Measurements from ENCODE around the gene MYCBP2. TPM values are rescaled to one million over a fixed set of nuclear protein-coding genes. Genes with fewer than 3 reads are reported as not detected.

Gene MYCBP2
- total RNA-seq, 4 donors from 2014 or later = 115 to 165 (median 131) TPM

- WGBS, 2 donors = 100% methylated on average over 1 of the region's 1 CpG
- H3K27me3 ChIP-seq = no peaks in the 10 kb centered on the region
- no peaks in the 10 kb centered on the region for H3K9me3 ChIP-seq
- H3K27ac ChIP-seq = no peak overlapping the region
- intact Hi-C loops (cut with DNase I) = no loop called here
- TF ChIP-seq CTCF (IDR thresholded peaks at IDR 0.05) (no peak), POLR2A (IDR thresholded peaks at IDR 0.05) (no peak)
- peaks cover 16 to 19% of the 10 kb centered on the region in 2 donors for H3K36me3 ChIP-seq
- no peak for DNase-seq
- H3K4me1 ChIP-seq = no peaks in the 10 kb centered on the region
- no peak overlapping the region for H3K4me3 ChIP-seq (replicated peaks in 1 of 3)
These were observed 264.8 kb downstream of the MYCBP2 start for GRCh38 chr13:77062097-77062496.

GRCh38 chr13:77061362-77061761, 265.5 kb downstream of the MYCBP2 start:
- Histone ChIP-seq H3K4me3 (replicated peaks in 1 of 3) (no peak overlapping the region), H3K4me1 (peaks cover 0 to 7% of the 10 kb centered on the region in 2 donors), H3K27ac (no peak overlapping the region), H3K9me3 (no peaks in the 10 kb centered on the region), H3K36me3 (peaks cover 16 to 17% of the 10 kb centered on the region in 2 donors), H3K27me3 (no peaks in the 10 kb centered on the region)
- 95 to 96% methylated on average over 2 of the region's 2 CpGs for WGBS, 2 donors
- no peak for DNase-seq
- TF ChIP-seq CTCF (IDR thresholded peaks at IDR 0.05) = no peak
- TF ChIP-seq POLR2A (IDR thresholded peaks at IDR 0.05) = no peak
- intact Hi-C loops (cut with DNase I) = no loop called here

- intact Hi-C loops (cut with DNase I) = no loop called here
- WGBS, 2 donors = 92 to 95% methylated on average over 3 of the region's 3 CpGs
- H3K36me3 ChIP-seq = peaks cover 3 to 14% of the 10 kb centered on the region in 2 donors
- no peaks in the 10 kb centered on the region for H3K9me3 ChIP-seq
- H3K4me3 ChIP-seq (replicated peaks in 1 of 3) = no peak overlapping the region
- no peaks in the 10 kb centered on the region for H3K27me3 ChIP-seq
- H3K4me1 ChIP-seq = peaks cover 0 to 10% of the 10 kb centered on the region in 2 donors
- no peak for TF ChIP-seq CTCF (IDR thresholded peaks at IDR 0.05)
- TF ChIP-seq POLR2A (IDR thresholded peaks at IDR 0.05) = no peak
- H3K27ac ChIP-seq = peak overlapping the region in 2 of 3 donors; percentile 13 to 32
- no peak for DNase-seq
These were observed 270.0 kb downstream of the MYCBP2 start for GRCh38 chr13:77056886-77057285.

GRCh38 chr13:77056382-77056781, 270.5 kb downstream of the MYCBP2 start:
- intact Hi-C loops (cut with DNase I) = no loop called here
- peak overlapping the region in 2 of 3 donors; percentile 13 to 36 for H3K27ac ChIP-seq
- H3K4me1 ChIP-seq = peaks cover 0 to 10% of the 10 kb centered on the region in 2 donors

GRCh38 chr13:77055158-77055557, 271.7 kb downstream of the MYCBP2 start:
- TF ChIP-seq CTCF (IDR thresholded peaks at IDR 0.05) = no peak
- no peak for TF ChIP-seq POLR2A (IDR thresholded peaks at IDR 0.05)
- H3K4me3 ChIP-seq (replicated peaks in 1 of 3) = no peak overlapping the region
- no peaks in the 10 kb centered on the region for H3K27me3 ChIP-seq
- no peaks in the 10 kb centered on the region for H3K9me3 ChIP-seq
- peaks cover 11 to 12% of the 10 kb centered on the region in 2 donors for H3K36me3 ChIP-seq
- DNase-seq = no peak
- no peak overlapping the region for H3K27ac ChIP-seq
- intact Hi-C loops (cut with DNase I) = no loop called here
- peaks cover 0 to 10% of the 10 kb centered on the region in 2 donors for H3K4me1 ChIP-seq
- WGBS, 2 donors = 96 to 97% methylated on average over 2 of the region's 2 CpGs

More at GRCh38 chr13:77056382-77056781, 270.5 kb downstream of the MYCBP2 start:
- Histone ChIP-seq H3K4me3 (replicated peaks in 1 of 3) (no peak overlapping the region), H3K9me3 (no peaks in the 10 kb centered on the region), H3K27me3 (no peaks in the 10 kb centered on the region), H3K36me3 (peaks cover 3 to 13% of the 10 kb centered on the region in 2 donors)
- TF ChIP-seq CTCF (IDR thresholded peaks at IDR 0.05) (peak in 3 of 6 experiments; percentile 10 to 31 (median 14)), POLR2A (IDR thresholded peaks at IDR 0.05) (no peak)
- WGBS, 2 donors = 45 to 46% methylated on average over 3 of the region's 3 CpGs
- DNase-seq = no peak
